Neuron (in vitro differentiated cells): Measurements from ENCODE around the gene ALKBH4.

Source experiments
- H2AFZ ChIP-seq: one replicate; pipeline ENCODE4 v1.6.1; 2013; ENCODE audit warnings: low read depth, mild to moderate bottlenecking, inconsistent platforms, low read length, moderate library complexity
- H3K27me3 ChIP-seq: one replicate; pipeline ENCODE4 v1.6.1; 2013; ENCODE audit warnings: low read length; ENCODE audit not compliant: insufficient read depth
- H3K36me3 ChIP-seq: one replicate; pipeline ENCODE4 v1.6.1; 2013; ENCODE audit warnings: low read length; ENCODE audit not compliant: insufficient read depth
- H3K4me1 ChIP-seq: one replicate; pipeline ENCODE4 v1.6.1; 2013; ENCODE audit warnings: low read length; ENCODE audit not compliant: insufficient read depth
- H3K4me3 ChIP-seq: 2 replicates; pipeline ENCODE4 v1.5.1; 2013; ENCODE audit warnings: mild to moderate bottlenecking, low read length, moderate library complexity
- H3K9me3 ChIP-seq: one replicate; pipeline ENCODE4 v1.6.1; 2013; ENCODE audit warnings: low read length

ALKBH4 gene

DNA sequence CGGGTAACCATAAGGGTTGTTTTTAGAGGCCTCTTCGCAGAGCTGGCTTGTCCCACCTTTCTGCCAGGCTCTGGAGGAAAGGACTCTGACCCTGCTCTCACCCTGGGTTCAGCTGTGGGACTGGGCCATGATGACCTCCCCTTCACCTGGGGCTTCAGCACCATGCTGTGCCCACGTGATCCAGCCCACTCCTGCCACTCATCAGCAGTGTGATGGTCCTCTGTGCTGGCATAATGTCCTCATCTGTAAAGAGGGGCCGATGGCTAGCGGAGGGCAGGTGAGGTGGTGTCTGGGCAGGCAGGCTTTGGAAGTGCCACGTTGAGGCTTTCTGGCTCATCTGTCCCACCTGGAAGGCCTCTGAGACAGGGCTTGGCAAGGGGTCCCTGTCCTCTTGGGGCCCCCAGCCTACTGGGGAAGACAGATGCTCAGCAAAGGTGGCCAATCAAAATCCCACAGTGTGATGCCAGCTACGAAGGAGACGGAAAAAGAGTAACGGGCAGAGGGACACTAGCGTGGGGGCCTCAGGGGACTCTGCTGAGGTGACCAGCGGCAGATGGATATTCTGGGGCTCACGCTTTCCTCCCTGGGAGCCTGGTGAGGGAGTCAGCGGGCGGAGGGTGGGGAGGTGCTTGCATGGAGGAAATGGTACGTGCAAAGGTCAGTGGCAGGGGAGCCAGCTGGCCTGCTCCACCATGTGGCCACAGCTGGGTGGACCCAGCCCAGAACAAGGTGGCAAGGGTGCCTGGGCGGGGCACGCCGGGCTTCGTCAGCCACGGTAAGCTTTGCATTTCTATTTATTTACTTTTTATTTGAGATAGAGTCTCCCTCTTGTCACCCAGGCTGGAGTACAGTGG is 5.5 kb upstream of the ALKBH4 start:
- H3K36me3 ChIP-seq, result peaks cover 52% of the 10 kb centered on the region

DNA sequence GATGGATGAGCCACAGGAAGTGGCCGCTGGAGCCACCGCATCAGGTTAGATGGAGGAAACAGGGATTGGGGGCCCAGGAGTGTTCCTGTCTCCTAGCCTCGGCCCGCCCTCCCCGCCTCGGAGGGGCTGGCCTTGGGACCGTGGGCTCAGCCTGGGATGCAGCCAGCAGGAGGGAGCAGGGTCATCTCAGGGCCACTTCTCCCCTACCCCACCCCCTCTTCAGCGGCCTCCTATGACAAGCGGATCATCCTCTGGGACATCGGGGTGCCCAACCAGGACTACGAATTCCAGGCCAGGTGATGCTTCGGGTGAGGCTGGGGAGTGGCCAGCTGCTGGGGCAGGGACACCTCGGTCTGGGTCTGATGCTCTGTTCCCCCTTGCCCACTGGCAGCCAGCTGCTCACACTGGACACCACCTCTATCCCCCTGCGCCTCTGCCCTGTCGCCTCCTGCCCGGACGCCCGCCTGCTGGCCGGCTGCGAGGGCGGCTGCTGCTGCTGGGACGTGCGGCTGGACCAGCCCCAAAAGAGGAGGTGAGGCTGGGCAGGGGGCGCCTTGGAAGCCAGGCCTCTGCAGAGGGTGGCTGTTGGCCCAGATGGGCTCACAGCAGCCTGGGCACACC is 4.8 kb upstream of the ALKBH4 start:
- no peaks in the 10 kb centered on the region for H3K9me3 ChIP-seq
- H3K27me3 ChIP-seq, result no peaks in the 10 kb centered on the region
- peaks cover 52% of the 10 kb centered on the region for H3K36me3 ChIP-seq
- H2AFZ ChIP-seq, result no peak overlapping the region
- H3K4me3 ChIP-seq, result no peak overlapping the region
- H3K4me1 ChIP-seq, result peaks cover 7% of the 10 kb centered on the region

More for the DNA sequence above, 5.5 kb upstream of the ALKBH4 start:
- Histone ChIP-seq H3K9me3 (no peaks in the 10 kb centered on the region), H3K4me1 (peaks cover 7% of the 10 kb centered on the region), H3K4me3 (no peak overlapping the region), H3K27me3 (no peaks in the 10 kb centered on the region), H2AFZ (no peak overlapping the region)

DNA sequence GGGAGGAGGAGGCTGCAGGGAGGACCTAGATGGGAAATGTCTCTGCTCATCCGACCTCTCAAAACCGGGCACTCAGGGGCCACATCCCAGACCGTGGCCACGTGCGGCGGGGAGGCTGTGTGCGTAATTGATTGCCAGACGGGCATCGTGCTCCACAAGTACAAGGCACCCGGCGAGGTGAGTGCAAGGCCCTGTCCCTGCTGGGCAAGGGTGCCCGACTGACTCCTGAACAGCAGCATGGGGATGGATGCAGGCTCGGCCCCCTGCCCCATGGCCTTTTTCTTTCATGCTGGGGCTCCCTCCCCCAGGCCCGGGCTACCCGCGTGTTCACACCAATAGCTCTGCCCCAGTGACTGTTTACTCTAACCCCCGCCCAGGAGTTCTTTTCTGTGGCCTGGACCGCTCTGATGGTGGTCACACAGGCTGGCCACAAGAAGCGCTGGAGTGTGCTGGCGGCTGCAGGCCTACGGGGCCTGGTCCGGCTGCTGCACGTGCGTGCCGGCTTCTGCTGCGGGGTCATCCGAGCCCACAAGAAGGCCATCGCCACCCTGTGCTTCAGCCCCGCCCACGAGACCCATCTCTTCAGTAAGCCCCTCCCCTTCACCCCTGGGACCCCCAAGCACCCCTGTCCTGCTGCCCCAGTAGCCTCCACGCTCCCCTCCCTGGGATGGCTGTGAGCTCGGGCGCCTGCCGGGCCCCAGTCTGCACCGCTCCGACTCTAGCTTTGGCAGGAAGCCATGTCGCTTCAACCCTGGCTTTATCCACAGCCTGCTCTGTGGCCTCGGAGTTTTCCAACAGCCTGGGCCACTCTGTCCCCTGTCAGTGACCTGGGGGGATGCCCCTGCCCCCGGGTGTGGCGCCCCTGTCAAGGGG is 4.1 kb upstream of the ALKBH4 start:
- peaks cover 11% of the 10 kb centered on the region for H3K4me1 ChIP-seq
- H3K9me3 ChIP-seq, result no peaks in the 10 kb centered on the region
- peaks cover 50% of the 10 kb centered on the region for H3K36me3 ChIP-seq

DNA sequence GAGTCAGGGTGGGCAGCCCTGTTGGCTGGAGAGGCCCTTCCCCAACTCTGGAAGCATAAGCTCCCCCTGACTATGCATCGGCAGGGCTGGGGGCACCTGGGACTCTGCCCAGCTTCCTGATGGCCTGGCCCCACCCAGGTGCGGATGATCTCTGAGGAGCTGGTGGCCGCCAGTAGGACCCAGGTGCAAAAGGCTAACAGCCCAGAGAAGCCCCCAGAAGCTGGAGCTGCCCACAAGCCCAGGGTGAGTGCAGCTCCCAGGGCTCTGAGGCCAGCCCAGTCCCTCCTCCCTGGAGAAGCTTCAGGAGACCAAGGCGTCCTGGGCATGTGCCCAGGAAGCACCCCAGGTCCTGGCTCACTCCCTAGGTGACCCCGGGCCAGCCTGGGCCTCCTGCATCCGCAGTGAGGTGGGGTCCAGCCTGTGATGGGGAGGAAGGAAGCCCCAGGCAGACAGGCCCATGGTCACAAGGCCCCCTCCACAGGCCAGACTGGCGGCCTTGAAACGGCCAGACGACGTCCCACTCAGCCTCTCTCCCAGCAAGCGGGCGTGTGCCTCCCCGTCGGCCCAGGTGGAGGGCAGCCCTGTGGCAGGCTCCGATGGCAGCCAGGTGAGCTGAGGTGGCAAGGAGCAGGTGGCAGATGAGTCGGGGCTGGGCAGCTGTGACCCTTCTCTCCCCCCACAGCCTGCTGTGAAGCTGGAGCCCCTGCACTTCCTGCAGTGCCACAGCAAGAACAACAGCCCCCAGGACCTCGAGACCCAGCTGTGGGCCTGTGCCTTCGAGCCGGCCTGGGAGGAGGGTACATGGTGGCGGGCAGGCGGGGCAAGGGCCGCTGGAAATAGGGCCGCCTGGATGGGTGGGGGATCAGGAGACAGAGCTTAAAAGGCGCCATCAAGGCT is 3.2 kb upstream of the ALKBH4 start:
- Histone ChIP-seq H3K27me3 (no peaks in the 10 kb centered on the region), H3K4me1 (peaks cover 14% of the 10 kb centered on the region), H2AFZ (no peak overlapping the region), H3K9me3 (no peaks in the 10 kb centered on the region), H3K4me3 (no peak overlapping the region), H3K36me3 (peaks cover 42% of the 10 kb centered on the region)

More for the DNA sequence above, 4.1 kb upstream of the ALKBH4 start:
- Histone ChIP-seq H3K27me3 (no peaks in the 10 kb centered on the region), H2AFZ (no peak overlapping the region), H3K4me3 (no peak overlapping the region)

DNA sequence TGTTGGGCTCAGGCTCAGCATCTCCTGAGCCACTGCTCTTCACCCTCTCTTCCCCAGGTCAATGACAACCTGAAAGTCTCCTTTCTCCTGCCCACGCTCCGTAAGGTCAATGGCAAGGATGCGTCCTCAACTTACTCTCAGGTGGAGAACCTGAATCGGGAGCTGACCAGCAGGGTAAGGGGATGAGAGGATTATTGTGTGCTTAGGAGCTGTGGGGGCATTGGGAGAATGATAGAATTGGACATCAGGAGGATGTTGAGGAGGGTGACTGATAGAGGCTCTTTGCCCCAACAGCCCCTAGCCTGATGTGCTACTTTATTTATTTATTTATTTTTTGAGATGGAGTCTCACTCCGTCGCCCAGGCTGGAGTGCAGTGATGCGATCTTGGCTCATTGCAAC is 1.4 kb upstream of the ALKBH4 start:
- peaks cover 34% of the 10 kb centered on the region for H3K36me3 ChIP-seq
- H3K27me3 ChIP-seq, result no peaks in the 10 kb centered on the region
- peaks cover 14% of the 10 kb centered on the region for H3K4me1 ChIP-seq
- H3K9me3 ChIP-seq, result no peaks in the 10 kb centered on the region
- H3K4me3 ChIP-seq, result peak overlapping the region; percentile 99
- no peak overlapping the region for H2AFZ ChIP-seq

DNA sequence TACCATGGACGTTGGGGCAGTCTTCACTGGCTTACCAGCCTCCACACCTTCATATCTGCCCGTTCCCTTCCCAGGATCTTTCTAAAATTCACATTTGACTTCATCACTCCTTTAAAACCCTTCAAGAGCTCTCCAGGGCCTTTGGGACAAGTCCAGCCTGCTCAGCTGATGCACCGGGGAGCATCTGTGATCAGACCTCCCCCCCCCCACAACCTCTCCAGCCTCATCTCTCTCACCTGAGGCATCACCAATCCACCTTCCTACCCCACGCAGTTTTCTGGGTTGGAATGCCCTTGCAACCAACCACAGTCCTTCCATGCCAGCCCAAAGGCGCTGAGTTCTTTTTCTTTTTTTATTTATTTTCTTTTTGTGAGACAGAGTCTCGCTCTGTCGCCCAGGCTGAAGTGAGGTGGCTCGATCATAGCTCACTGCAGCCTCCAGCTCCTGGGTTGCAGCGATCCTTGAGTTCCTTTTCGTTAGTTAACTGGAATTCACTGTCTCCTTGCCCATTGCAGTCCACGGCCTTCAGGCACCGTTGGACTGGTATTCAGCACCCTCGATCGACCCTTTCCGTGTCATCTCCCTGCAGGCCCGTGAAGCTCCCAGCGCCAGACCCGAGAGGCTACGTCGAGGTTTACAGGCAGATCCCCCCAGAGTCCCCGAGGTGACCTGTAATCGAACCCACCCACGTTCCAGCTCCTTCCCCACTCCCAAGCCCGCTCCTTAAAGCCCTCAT is 654 bp downstream of the ALKBH4 start:
- H3K4me1 ChIP-seq, result peaks cover 14% of the 10 kb centered on the region
- peaks cover 28% of the 10 kb centered on the region for H3K36me3 ChIP-seq
- H3K27me3 ChIP-seq, result no peaks in the 10 kb centered on the region
- H3K9me3 ChIP-seq, result no peaks in the 10 kb centered on the region
- peak overlapping the region; percentile 99 for H3K4me3 ChIP-seq
- H2AFZ ChIP-seq, result peak overlapping the region; percentile 89

DNA sequence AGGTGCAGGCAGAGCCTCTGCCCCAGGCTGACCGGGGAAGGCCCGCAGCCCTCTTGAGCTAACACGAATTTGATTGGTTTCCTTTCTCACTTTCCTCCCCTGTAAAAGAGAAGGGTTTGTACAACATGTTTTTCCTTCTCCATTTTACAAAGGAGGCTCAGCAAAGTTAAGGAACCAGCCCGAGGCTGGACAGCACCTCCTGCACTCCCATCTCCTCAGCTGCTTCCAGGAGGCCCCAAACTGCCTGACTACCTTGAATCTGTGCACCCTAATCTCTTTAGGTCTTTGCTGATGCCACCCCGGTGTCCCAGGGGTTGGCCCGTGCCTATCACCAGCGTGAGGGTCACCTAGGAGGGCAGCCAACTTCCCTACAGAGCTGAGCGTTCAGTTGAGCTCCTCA is 4.2 kb downstream of the ALKBH4 start:
- Histone ChIP-seq H3K36me3 (peaks cover 36% of the 10 kb centered on the region), H3K9me3 (no peaks in the 10 kb centered on the region), H3K27me3 (no peaks in the 10 kb centered on the region), H3K4me3 (no peak overlapping the region), H2AFZ (no peak overlapping the region), H3K4me1 (peaks cover 8% of the 10 kb centered on the region)

DNA sequence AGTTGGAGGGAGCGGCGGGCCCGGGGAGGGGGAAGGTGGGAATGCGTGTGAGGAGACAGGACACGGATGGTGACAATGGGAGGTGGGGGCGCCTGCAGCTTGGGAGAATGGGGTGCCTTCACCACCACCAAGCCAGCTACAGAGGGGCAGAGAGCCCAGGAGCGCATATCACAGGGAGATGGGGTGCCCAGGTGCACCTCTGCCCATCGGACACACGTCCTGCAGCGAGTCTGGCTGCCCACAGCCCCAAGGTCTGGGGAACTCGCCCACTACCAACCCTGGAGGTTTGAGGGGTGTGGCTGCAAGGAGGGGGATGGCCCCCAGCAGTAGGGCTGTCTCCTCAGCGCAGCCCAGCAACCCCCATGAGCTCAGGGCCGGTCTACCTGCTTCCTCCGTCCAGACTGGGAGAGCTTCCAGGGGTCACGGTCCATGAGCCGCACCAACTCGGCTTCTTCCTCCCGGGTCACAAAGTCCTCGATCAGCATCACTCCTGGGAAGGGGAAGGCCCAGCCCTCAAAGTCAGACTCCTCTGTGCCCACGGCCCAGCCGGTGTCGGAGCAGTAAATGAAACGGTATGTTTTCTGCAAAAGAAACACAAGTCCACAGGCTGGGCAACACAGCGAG is 5.3 kb downstream of the ALKBH4 start:
- no peaks in the 10 kb centered on the region for H3K9me3 ChIP-seq
- no peaks in the 10 kb centered on the region for H3K27me3 ChIP-seq
- H3K4me1 ChIP-seq, result peaks cover 7% of the 10 kb centered on the region
- no peak overlapping the region for H3K4me3 ChIP-seq
- H3K36me3 ChIP-seq, result peaks cover 41% of the 10 kb centered on the region
- H2AFZ ChIP-seq, result no peak overlapping the region

DNA sequence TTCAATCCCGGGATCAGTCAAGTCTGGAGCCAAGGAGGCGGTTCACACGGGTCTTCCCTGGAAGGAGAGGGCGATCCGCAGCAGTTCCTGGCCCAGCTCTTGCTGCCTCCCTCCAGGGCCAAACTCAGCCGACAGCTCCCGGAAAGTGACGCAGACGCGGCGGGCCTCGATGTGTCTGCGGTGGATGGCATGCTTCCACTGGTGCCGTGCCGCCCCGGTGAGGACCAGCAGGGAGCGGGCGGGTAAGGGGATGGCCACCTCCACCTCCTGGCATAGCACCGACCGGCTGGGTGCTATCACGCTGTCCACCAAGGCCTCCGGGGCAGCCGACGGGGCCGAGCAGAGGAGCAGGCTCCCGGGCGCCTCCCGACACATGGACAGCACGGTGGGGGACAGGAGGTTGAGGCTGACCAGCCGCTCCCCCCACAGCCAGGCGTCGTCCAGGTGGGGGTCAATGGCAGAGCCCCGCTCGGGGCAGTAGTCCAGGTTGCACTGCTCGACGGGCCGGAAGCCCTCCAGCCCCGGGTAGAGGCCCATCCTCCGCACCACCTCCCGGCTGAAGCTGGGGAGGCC is 7.2 kb downstream of the ALKBH4 start:
- H2AFZ ChIP-seq, result no peak overlapping the region
- no peak overlapping the region for H3K4me3 ChIP-seq
- H3K9me3 ChIP-seq, result no peaks in the 10 kb centered on the region
- peaks cover 41% of the 10 kb centered on the region for H3K36me3 ChIP-seq
- no peaks in the 10 kb centered on the region for H3K4me1 ChIP-seq
- H3K27me3 ChIP-seq, result no peaks in the 10 kb centered on the region

DNA sequence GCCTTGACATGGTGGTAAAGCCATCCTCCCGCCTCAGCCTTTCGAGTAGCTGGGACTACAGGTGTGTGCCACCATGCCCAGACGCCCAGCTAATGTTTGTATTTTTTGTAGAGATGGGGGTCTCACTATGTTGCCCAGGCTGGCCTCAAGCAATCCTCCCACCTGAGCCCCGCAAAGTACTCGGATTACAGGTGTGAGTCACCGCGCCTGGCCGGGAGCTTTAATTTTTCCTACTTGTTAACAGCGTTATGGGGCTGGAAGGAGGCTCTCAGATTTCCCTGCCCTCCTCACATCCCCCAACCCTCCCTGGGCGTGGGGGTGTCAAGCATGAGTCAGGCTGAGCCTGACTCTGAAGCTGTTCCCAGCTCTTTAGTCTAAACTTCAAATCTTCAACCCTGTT is 8.3 kb downstream of the ALKBH4 start:
- Histone ChIP-seq H3K27me3 (no peaks in the 10 kb centered on the region), H2AFZ (no peak overlapping the region), H3K4me3 (no peak overlapping the region), H3K9me3 (no peaks in the 10 kb centered on the region), H3K4me1 (peaks cover 7% of the 10 kb centered on the region), H3K36me3 (peaks cover 38% of the 10 kb centered on the region)

DNA sequence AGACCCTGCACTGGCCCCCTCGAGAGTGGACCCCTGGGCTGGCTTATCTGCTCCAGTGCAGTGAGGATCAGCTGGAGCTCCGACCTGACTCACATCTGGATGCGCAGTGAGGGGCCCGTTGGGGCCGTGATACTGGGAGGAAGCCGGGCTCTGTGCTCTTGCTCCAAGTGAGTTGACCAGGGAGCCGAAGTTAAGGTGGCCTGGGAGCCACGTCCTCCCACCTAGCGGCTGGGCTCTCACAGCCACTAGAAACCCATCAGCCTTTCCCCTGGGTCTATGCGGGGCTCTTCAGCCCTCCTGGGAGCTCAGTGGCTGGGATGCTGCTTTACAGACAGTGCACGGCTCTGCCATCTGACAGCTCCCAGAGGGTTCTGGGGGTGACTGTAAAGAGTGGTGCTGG is 9.1 kb downstream of the ALKBH4 start:
- H3K4me3 ChIP-seq, result no peak overlapping the region
- H3K4me1 ChIP-seq, result peaks cover 8% of the 10 kb centered on the region
- H3K27me3 ChIP-seq, result no peaks in the 10 kb centered on the region
- H2AFZ ChIP-seq, result no peak overlapping the region
- no peaks in the 10 kb centered on the region for H3K9me3 ChIP-seq
- H3K36me3 ChIP-seq, result peaks cover 38% of the 10 kb centered on the region
